Anterior cingulate cortex (tissue), 58 donors: ENCODE results near the gene TAF3.
"Not testable (repeated sequence)": the region's sequence is repeated elsewhere in the genome, so short reads cannot be mapped to it uniquely, and the experiment has no call there.

Experiments
- DNase-seq, 58 donors: peaks; one replicate each; lab custom pipeline; 2025; lab: John Stamatoyannopoulos, UW

TAF3 gene

GRCh38 chr10:8026349-8027259 is 208.3 kb downstream of the TAF3 start:
- no peak for DNase-seq

- DNase-seq = not testable (repeated sequence)
Observed at GRCh38 chr10:8031211-8031610, 212.9 kb downstream of the TAF3 start.

GRCh38 chr10:8032558-8032957 is 214.3 kb downstream of the TAF3 start:
- DNase-seq = no peak

- no peak for DNase-seq
Observed at GRCh38 chr10:8033812-8034465, 215.6 kb downstream of the TAF3 start.

- no peak for DNase-seq
Observed at GRCh38 chr10:8034466-8035005, 216.2 kb downstream of the TAF3 start.

GRCh38 chr10:8035006-8035640 is 216.8 kb downstream of the TAF3 start:
- DNase-seq = no peak

GRCh38 chr10:8035641-8036470 is 217.6 kb downstream of the TAF3 start:
- no peak for DNase-seq

GRCh38 chr10:8036506-8037198 is 218.3 kb downstream of the TAF3 start:
- no peak for DNase-seq

- no peak for DNase-seq
Observed at GRCh38 chr10:8037199-8037801, 219.0 kb downstream of the TAF3 start.

GRCh38 chr10:8037941-8038894 is 219.9 kb downstream of the TAF3 start:
- DNase-seq = no peak

GRCh38 chr10:8039321-8039881 is 221.1 kb downstream of the TAF3 start:
- no peak for DNase-seq

GRCh38 chr10:8040651-8041050 is 222.3 kb downstream of the TAF3 start:
- no peak for DNase-seq

GRCh38 chr10:8041284-8041991 is 223.1 kb downstream of the TAF3 start:
- DNase-seq = no peak

- no peak for DNase-seq
Observed at GRCh38 chr10:8041992-8042720, 223.9 kb downstream of the TAF3 start.

GRCh38 chr10:8042721-8043568 is 224.6 kb downstream of the TAF3 start:
- DNase-seq = no peak
